VCaP (cell line): Measurements from ENCODE around the gene TESPA1.
"Not testable (repeated sequence)": the region's sequence is repeated elsewhere in the genome, so short reads cannot be mapped to it uniquely, and the experiment has no call there.

Experiments
- H3K27ac ChIP-seq: fragments of 450-650 bp; 2 replicates; pipeline ENCODE4 v1.5.1; 2017
- CTCF ChIP-seq: fragments of 450-650 bp; conservative IDR thresholded peaks from 2 replicates; pipeline ENCODE4 v1.5.1; 2017; ENCODE audit warnings: mild to moderate bottlenecking, moderate library complexity

Gene TESPA1

GRCh38 chr12:54991991-54992375, 7.4 kb upstream of the TESPA1 start:
- TF ChIP-seq CTCF = no peak
- no peak overlapping the region for H3K27ac ChIP-seq

DNA sequence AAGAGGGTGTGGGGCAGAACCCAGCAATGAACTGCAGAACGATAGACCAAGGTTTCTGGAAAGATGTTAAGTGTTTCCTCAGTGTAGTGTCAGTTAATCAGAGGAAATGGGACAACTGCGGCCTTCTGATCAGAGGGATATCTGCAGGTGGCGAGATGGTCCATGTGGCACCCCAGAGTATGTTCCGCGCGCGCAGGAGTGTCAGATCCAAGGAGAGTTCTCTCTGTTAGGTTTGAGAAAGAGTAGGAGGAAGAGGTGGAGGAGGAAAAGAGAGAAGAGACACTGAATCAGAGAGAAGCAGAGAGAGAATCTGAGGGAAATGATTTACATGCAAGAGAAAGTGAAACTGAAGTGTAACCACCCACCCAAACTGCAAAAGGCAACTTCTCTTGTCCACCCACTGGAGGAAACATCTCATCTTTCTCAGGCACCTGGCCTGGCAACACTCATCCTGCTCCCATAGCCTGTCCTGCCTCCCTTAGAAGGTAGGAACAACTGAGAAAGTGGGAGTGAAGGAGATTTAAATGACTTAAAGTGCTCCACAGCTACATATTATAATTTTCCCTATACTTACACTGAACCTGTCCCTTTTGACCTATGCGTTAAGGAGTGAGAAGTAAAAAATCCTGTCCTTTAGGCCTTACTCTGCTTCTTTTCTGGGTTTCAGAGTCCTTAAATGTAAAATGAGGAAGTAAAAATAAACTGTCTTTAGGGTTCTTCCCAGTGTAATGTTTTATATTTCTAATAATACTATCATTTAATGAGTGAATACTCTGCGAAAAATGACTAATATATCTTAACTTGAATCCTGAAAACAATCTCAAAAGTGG, 6.8 kb upstream of the TESPA1 start:
- no peak overlapping the region for H3K27ac ChIP-seq
- no peak for TF ChIP-seq CTCF

DNA sequence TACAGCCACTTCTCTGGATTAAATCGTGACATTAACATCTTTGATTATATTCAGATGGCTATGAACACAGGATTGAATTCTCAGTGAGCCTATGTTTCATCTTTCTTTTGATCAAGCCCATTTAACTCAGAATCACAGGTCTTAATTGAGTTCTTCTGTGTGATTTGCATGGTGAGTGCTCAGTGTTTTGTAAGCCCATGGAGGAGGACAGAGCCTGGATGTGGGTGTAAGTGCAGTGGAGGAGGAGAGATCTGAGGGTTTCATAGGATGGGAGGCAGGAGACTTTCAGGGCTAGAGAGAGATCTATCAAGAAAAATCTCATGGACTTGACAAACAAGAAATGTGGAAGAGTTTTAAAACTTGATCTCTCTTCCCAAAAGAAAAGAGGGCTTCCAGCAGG, 5.3 kb upstream of the TESPA1 start:
- no peak for TF ChIP-seq CTCF
- H3K27ac ChIP-seq = no peak overlapping the region

GRCh38 chr12:54988402-54989054, 4.0 kb upstream of the TESPA1 start:
- TF ChIP-seq CTCF = no peak
- H3K27ac ChIP-seq = no peak overlapping the region

DNA sequence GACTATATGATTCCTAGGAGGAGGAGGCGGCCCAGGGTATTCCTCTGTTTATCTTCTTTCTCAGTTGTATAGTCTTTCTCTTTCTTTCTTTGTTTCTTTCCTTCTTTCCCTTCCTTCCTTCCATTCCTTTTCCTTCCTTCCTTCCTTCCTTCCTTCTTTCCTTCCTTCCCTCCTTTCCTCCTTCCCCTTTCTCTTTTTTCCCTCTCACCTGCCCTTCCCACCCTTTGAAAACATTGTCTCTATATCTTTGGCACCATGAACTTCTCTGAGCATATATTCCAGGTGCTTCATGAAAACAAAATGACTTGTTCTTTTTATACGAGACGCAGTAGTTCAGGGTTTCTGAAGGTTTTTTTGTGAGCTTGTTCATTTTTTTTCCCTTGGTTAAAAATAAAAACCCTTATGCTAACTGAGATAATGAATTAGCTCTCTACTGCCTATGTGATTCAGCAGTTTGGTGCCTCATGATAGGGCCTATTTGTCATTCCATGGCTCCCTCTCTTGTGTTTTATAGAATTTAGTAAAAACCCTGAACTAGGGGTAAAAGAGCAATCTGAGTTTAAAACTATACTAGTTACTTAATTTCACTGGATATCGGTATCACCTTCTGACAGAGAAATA, 3.2 kb upstream of the TESPA1 start:
- H3K27ac ChIP-seq = no peak overlapping the region
- no peak for TF ChIP-seq CTCF

DNA sequence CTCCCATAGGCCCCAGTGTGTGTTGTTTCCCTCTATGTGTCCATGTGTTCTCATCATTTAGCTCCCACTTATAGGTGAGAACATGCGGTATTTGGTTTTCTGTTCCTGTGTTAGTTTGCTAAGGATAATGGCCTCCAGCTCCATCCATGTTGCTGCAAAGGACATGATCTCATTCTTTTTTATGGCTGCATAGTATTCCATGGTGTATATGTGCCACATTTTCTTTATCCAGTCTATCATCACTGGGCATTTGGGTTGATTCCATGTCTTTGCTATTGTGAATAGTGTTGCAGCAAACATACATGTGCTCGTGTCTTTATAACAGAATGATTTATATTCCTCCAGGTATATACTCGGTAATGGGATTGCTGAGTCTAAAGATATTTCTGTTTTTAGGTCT, 2.2 kb upstream of the TESPA1 start:
- not testable (repeated sequence) for H3K27ac ChIP-seq

GRCh38 chr12:54983536-54984101, 943 bp downstream of the TESPA1 start:
- TF ChIP-seq CTCF = no peak
- no peak overlapping the region for H3K27ac ChIP-seq
